HG02763 (cell line): ENCODE data around the gene FFAR1.
"Not testable (repeated sequence)": the region's sequence is repeated elsewhere in the genome, so short reads cannot be mapped to it uniquely, and the experiment has no call there.

Source experiments
- ATAC-seq: cut with Tn5 transposase; IDR thresholded peaks from one replicate; pipeline ENCODE4 v1.9.1; 2021; ENCODE audit warnings: mild to moderate bottlenecking, moderate library complexity; ENCODE audit not compliant: unreplicated experiment

Gene FFAR1

DNA sequence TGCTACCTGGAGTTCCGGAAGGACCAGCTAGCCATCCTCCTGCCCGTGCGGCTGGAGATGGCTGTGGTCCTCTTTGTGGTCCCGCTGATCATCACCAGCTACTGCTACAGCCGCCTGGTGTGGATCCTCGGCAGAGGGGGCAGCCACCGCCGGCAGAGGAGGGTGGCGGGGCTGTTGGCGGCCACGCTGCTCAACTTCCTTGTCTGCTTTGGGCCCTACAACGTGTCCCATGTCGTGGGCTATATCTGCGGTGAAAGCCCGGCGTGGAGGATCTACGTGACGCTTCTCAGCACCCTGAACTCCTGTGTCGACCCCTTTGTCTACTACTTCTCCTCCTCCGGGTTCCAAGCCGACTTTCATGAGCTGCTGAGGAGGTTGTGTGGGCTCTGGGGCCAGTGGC, 11.7 kb downstream of the FFAR1 start:
- not testable (repeated sequence) for ATAC-seq

GRCh38 chr19:35360081-35360480, 12.4 kb downstream of the FFAR1 start:
- not testable (repeated sequence) for ATAC-seq

DNA sequence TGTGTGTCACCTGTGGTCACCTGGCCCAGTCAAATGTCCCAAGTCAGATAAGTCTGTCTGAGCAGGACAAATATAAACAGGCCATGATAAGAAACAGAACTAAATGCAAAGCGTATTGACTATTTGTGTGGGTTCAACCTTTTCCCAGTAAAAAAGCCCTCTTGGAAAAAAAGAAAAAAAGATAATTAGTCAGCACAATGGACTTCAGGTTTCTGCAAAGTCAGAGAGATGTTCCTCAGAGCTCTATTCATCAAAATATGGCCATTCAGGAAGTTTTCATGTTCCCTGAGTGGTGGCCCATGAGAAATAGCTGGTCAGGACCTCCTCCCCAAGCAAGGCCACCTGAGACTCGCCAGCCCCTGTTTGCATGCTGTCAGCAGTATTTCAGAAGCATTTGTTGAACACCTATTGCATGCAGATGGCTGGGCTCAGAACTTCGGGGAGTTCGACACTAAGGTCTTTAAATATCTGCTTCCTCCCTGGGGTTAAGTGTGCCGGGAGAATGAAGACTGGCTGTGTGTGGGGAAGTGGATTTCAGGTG, 13.2 kb downstream of the FFAR1 start:
- ATAC-seq, result no peak

GRCh38 chr19:35362261-35363000, 14.7 kb downstream of the FFAR1 start:
- ATAC-seq, result no peak

- no peak for ATAC-seq
Observed at GRCh38 chr19:35363001-35363590, 15.4 kb downstream of the FFAR1 start.

DNA sequence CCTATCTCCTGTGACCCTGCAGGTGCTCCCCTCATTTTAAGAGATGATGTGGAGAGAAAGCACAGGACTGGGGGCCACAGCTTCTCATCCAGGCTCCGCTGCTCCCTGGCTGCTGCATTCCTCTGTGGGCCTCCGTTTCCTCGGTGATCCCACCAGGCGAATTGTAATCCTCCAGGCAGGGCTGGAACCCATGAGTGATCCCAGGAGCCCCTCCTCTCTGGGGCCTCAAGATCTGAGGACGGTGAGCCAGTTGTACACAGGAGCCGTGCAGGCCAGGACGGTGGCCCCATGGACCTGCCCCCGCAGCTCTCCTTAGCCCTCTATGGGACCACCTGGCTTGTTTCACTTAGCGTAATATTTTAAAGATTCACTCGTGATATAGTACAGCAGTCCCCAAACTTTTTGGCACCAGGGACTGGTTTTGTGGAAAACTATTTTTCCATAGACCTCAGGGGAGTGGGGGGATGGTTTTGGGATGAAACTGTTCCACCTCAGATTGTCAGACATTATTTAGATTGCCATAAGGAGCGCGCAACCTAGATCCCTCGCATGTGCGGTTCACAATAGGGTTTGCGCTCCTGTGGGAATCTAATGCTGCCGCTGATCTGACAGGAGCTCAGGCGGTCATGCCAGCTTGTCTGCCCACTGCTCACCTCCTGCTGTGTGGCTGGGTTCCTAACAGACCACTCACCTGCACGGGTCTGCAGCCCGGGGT, 16.2 kb downstream of the FFAR1 start:
- no peak for ATAC-seq

- ATAC-seq, result no peak
Observed at GRCh38 chr19:35365303-35365702, 17.6 kb downstream of the FFAR1 start.

DNA sequence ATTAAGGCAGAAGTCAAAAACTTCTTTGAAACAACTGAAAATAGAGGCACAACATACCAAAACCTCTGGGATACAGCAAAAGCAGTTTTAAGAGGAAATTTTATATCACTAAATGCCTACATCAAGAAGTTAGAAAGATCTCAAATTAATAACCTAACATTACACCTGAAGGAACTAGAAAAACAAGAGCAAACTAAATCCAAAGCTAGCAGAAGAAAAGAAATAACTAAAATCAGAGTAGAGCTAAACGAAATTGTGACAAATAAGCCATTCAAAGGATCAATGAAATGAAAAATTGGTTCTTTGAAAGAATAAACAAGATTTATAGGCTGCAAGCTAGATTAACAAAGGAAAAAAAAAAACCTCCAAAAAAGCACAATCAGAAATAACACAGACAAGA, 20.7 kb downstream of the FFAR1 start:
- no peak for ATAC-seq

DNA sequence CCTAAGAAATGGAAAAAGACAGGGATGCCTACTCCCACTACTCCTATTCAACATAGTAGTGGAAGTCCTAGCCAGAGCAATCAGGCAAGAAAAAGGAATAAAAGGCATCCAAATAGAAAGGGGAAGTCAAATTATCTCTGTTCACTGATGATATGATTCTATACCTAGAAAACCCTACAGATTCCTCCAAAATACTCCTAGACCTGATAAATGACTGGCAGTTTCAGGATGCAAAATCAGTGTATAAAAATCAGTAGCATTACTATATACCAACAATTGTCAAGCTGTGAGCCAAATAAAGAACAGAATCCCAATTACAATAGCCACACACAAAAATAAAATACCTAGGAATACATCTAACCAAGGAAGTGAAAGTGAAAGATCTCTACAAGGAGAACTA, 21.8 kb downstream of the FFAR1 start:
- ATAC-seq, result no peak

DNA sequence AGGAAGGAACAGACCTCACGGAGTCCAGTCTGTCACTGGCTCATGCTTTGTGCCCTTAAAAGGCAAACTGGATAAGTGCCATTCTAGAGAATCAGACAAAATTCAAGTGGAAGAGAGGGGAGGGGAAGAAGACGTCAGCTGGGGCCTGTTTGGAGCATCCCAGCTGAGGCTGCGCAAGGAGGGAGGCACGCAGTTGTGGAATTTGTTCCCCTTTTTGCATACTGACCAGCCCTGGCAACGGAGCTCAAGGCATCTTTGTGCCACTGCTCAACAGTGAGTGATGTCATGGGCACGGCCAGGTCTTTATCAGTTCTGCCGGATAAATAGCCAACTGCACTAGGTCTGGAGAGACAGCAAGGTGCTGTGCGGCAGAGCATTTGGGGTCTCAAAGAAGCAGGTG, 23.0 kb downstream of the FFAR1 start, which contains the start of gene GPR42:
Gene GPR42 (plus strand): TSS at position 347 of the 400 bp plus-strand sequence. CDS start 292 bp downstream, outside the sequence.
- ATAC-seq, result no peak

GRCh38 chr19:35373492-35373891, 25.8 kb downstream of the FFAR1 start:
- no peak for ATAC-seq

DNA sequence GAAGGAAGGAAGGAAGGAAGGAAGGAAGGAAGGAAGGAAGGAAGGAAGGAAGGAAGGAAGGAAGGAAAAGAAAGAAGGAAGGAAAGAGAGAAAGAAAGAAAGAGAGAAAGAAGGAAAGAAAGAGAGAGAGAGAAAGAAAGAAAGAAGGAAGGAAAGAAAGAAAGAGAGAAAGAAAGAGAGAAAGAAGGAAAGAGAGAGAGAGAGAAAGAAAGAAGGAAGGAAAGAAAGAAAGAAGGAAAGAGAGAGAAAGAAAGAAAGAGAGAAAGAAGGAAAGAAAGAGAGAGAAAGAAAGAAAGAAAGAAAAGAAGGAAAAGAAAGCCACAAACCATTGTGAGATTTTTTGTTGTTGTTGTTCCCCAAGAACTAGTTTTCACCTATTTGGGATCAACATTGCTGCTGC, 26.3 kb downstream of the FFAR1 start:
- ATAC-seq, result not testable (repeated sequence)

DNA sequence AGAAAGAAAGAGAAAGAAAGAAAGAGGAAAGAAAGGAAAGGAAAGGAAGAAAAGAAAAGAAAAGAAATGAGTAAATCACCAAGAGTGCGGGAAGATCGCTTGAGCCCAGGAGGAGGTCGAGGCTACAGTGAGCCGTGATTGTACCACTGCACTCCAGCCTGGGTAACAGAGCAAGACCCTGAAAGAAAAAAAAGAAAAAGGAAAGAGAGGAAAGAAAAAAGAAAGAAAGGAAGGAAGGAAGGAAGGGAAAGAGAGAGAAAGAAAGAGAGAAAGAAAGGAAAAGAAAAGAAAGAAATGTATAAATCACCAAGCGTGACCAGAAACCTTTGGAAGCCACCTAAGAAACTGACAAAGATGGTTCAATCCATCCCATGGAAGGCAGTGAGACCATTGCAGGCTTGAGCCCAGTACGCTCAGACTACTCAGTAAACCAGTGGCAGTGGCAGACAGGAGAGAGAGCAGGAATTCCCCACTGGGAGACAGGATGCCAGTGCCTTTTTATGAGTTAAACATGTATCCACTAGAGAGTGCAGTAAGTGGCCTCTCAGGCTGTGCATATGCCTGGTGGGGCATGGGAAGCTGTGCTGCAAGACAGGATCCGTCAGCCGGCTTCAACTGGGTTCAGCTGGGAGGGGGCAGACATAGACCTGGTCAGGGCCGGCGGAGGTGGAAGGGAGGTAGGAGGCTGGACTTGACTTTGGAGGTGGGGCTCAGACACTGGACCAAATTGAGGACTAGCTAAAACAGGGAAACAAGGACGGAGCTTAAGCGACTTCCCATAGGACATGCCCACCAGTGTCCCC, 28.0 kb downstream of the FFAR1 start:
- no peak for ATAC-seq

- ATAC-seq, result no peak
Observed at GRCh38 chr19:35377656-35378055, 30.0 kb downstream of the FFAR1 start.

DNA sequence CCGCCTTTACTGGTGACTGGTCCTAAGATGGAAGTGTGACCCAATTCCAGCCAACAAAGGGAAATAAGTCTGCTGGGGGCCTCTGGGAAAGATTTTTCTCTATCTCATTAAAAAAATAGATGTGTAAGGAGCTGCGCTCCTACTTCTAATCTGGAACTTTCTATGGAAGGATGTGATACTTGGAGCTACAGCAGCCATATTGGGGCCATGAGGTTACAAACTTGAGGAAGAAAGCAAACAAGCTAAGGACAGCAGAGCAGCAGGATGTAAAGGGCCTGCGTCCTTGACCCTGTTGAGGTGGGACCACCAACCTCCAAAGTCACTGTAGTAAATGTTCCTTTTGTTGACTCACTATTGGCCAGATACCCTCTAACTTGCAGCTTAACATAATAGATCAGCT, 30.7 kb downstream of the FFAR1 start:
- ATAC-seq, result no peak

GRCh38 chr19:35379545-35379944, 31.8 kb downstream of the FFAR1 start:
- ATAC-seq, result not testable (repeated sequence)

DNA sequence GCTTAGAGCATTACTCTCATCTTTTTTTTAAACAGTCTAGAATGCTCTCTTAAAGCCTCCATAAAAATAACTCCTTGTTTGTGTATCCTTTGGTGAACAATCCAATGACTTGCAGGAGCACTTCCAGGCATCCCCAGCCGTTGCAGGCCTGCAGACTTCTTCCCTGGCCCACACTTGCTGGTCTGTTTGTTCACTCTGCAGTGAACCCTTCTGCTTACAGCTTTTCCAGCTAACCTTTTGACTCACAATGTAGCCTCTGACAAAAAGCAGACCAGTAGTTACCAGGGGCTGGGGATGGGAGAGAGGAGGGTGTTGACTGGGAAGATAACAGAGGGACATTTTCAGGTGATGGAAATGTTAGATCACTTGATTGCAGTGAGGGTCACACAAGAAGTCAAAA, 32.3 kb downstream of the FFAR1 start:
- ATAC-seq, result no peak

GRCh38 chr19:35380450-35381124, 32.9 kb downstream of the FFAR1 start:
- ATAC-seq, result no peak

DNA sequence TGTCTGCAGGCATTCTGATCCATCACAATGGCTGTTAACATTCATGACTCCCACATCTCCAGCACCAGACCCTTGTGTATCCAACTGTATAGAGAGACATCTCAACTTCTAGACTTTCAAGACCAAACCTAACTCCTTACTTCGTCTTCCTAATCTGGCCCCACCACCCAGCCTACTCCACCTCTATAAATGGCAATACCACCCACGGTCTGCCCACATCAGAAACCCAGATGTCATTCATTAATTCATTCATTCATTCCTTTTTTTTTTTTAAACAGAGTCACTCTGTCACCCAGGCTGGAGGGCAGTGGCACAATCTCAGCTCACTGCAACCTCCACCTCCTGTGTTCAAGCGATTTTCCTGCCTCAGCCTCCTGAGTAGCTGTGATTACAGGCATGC, 33.6 kb downstream of the FFAR1 start:
- no peak for ATAC-seq

GRCh38 chr19:35381926-35382325, 34.2 kb downstream of the FFAR1 start:
- no peak for ATAC-seq
